ENCODE data around the gene EDN2.

Gene EDN2

GRCh38 chr1:41518471-41518870 lies 34.0 kb upstream of the EDN2 start:
- DNase-seq (ENCODE audit: low read depth in 2 of 3, low spot score in 2 of 3): no peak

DNA sequence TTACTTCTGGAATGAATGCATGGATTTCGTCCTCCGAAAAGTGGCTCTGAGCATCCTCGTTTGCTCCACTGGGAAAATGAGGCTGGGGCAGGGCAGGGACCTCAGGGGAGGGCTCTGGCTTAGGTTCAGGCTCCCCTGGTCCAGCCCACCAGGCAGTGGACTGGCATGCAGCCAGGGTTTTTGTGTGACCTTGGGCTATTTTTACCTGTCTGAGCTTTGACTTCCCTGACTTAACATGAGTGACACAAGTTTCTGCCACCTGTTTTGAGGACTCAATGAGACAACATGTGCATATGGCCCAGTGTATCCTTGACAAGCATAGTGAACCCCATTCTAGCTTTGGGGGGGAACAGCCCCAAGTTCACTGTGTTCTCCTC lies 32.6 kb upstream of the EDN2 start:
- DNase-seq (ENCODE audit: low read depth in 2 of 3, low spot score in 2 of 3): no peak

DNA sequence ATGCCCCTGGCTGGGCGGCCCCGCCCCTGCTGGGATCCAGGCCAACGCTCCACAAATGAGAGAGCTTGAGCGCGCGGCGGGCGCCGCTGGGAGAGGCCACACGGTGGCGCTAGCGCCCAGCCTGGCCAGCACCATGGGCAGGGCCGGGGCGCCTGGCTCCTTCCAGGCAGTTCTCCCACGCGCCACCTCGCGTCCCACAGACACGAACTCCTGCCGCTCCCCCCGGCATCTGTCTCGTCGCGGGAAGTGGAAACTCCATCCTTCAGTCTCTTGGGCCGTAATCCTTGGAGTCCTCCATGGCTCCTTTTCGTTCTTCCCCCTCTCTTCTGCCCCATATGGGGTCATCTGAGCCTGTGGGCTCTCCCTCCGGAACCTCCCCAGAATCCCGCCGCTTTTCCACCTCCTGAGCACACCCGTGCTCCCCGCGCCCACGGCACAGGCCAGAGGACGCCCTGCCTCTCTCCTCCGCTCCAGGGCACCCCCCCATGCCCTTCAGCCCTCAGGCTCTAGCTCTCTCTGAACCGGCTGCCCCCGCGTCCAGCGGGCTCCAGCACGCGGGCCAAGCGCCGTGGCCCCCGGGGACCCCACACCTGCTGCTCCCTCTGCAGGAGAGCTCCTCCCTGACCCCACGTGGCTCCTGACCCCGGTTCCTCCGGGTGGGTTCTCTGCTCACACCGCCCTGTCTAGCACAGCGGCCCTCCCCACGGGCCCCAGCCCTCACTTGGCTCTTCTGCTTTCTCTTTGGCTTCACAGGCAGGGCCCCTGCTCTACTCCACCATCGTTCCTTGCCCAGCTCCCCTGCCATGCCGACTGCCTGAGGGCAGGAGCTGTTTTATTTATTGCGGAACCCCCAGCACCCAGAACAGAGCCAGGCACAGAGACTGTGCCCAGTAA lies 31.9 kb upstream of the EDN2 start:
- peak; percentile 43 to 56 (median 47) for DNase-seq (ENCODE audit: low read depth in 2 of 3, low spot score in 2 of 3)

DNA sequence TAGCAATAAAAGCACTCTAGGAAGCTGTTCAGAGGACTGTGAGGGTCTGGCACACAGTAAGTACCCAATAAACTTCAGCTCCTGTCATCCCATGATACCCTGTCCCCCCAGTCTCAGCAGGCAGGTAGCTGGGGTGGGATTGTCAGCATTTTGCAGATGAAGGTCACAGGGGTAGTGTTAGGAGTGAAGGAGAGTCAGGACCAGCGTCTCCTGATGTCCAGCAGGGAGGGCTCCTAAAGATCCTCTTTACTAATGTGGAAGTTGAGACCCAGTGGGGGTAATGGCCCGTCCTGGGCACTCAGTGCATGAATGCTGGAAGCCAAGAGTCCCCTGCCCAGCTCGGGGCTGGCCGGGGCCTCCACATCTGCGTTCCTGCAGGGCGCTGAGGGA lies 31.3 kb upstream of the EDN2 start:
- no peak for DNase-seq (ENCODE audit: low read depth in 2 of 3, low spot score in 2 of 3)

GRCh38 chr1:41515131-41515678 lies 30.7 kb upstream of the EDN2 start:
- no peak for DNase-seq (ENCODE audit: low read depth in 2 of 3, low spot score in 2 of 3)

GRCh38 chr1:41514381-41514780 lies 29.9 kb upstream of the EDN2 start:
- DNase-seq (ENCODE audit: low read depth in 2 of 3, low spot score in 2 of 3): no peak

DNA sequence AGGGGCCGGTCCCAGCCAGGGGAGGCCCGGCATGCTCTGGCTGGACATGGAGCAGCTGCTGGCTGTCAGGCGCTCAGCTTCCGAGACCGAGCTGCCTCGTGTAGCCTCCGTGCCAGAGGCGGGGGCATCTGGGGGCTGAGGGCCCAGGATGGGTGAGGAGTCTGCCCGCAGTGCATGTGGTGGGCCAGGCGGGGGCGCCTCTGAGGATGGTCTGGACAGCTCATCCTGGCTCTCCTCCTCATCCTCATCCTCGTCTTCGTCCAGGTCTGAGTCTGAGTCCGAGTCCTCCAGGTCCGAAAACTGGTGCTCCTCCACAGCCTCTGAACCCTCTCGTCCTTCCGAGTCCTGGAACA lies 28.9 kb upstream of the EDN2 start:
- no peak for DNase-seq (ENCODE audit: low read depth in 2 of 3, low spot score in 2 of 3)

DNA sequence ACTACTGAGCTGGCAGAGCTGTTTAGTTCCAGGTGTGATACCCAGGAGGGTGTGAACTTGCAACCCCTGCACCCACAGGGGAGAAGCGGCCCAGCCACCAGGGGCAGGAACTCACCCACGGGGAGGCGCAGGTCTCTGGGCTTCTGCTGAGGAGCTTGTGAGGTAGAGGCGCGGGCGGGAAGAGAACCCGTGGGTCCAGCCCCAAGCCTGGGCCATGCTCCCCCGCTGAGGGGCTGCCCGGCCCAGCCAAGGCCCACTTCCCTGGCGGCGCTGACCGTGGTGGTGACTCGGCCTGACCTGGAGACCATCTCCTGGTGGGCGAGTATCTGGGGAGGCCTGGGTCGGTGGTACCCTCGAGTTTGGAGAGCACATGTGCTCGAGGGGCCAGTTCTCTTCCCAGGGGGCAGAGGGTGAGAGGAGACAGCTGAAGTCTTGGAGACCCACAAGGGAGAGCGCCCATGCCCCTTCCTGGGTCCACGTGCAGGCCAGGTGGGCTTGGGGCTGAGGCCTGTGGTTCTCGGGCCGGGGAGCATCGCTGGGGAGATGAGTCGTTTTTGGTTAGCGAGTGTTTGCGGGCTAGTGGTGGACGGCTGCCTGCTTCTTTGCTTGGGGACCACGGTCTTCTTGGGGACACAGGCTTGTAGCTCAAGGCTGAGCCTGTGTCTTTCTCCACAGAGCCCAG lies 28.4 kb upstream of the EDN2 start:
- DNase-seq (ENCODE audit: low read depth in 2 of 3, low spot score in 2 of 3): no peak

DNA sequence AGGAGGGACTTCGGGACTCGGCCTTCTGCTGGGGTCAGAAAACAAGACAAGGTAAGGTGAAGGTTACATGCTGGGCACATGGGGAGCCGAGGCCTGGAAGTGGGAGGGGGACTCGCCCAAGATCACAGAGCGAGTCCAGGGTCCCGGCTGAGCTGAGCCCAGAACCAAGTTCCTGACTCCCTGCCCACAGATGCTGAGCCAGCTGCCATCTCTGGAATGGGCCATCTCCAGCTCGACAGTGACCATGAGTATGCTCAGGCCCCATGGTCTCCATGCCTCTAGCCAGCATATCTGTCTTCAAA lies 26.7 kb upstream of the EDN2 start:
- no peak for DNase-seq (ENCODE audit: low read depth in 2 of 3, low spot score in 2 of 3)

- no peak for DNase-seq (ENCODE audit: low read depth in 2 of 3, low spot score in 2 of 3)
Observed at GRCh38 chr1:41510531-41511238, 26.2 kb upstream of the EDN2 start.

DNA sequence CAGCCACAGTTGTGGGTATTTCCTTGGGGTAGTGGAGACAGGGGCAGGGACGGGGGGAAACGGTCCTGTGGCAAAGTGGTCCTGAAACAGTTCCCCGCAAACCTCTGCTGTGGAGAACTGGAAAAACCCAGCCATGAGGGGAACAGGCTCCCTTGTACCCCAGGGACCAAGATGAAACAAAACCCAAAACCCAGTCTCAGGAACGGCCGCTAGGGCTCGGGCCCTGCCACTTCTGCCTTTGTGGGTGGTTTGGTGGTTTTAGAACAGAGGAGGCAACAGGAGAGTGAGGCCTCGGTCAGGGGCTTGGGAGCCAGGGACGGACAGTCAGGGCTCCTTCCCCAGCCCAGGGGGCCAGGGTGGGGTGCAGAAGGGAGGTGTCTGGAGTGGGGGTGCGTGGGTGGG lies 24.8 kb upstream of the EDN2 start:
- no peak for DNase-seq (ENCODE audit: low read depth in 2 of 3, low spot score in 2 of 3)

DNA sequence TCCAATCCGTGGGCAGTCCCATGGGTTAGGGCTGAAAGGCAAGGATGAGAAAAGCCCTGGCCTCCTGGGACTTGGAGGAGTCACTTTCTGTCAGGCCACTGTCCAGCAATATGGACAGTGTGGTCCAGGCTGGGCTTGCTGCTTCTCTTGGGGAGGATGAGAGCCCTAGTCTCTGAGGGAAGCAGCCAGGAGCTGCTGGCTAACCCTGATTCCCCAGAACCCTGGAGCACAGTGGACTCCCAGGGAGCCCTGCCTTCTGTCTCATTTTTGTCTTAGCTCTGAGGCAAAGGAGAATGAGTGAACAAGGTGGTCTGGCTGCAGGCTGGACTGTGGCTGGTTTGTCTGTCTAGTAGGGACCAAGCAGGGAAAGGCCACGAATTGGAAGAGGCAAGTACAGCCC lies 23.8 kb upstream of the EDN2 start:
- DNase-seq (ENCODE audit: low read depth in 2 of 3, low spot score in 2 of 3): no peak

DNA sequence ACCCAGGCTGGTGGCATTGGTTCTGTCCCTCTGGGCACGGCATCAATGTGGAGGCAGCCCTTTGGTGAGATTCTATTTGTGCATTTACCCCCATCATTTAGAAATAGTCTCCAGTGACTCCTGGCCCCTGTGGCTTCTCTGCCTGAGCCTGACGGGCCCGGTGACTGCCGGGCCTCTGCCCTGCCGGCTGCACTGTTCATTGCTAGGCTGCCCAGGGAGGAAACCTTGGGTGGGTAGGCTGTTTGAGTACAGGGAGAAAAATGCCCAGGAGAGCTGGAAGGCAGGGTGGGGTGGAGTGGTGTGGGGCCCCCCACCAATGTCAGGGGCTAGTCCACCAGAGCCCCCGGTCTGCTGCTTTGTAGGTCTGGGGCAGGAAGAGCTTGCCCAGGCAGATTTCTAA lies 23.4 kb upstream of the EDN2 start:
- DNase-seq (ENCODE audit: low read depth in 2 of 3, low spot score in 2 of 3): no peak

- DNase-seq (ENCODE audit: low read depth in 2 of 3, low spot score in 2 of 3): no peak
Observed at GRCh38 chr1:41507110-41507720, 22.7 kb upstream of the EDN2 start.

GRCh38 chr1:41504114-41505035 lies 19.9 kb upstream of the EDN2 start:
- DNase-seq (ENCODE audit: low read depth in 2 of 3, low spot score in 2 of 3): no peak

DNA sequence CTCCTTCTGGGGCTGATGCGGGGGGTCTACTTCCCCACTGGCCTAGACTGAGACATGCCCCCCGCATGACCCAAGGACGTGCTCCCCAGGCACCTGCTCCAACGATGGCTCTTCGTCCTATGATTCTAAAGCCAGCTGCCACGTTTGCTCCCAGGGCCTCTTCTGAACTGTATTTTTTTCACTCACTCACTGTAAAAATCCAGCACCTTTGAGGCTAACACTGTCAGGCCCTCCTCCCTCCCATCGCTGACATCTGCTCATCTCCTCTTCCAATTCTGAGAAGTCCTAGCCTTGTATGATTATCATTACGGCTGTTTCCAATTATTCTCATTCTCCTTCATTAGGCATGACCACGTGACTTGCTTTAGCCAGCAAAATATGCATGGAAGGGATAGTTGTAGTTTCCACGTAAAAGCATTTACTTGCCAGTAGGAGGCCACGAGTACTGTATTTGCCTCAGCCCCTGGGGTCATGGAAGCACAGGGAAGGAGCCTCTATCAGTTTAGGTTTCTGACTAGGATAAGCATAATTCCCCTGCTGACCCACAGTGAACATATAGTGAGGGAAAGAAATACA lies 19.1 kb upstream of the EDN2 start:
- no peak for DNase-seq (ENCODE audit: low read depth in 2 of 3, low spot score in 2 of 3)

DNA sequence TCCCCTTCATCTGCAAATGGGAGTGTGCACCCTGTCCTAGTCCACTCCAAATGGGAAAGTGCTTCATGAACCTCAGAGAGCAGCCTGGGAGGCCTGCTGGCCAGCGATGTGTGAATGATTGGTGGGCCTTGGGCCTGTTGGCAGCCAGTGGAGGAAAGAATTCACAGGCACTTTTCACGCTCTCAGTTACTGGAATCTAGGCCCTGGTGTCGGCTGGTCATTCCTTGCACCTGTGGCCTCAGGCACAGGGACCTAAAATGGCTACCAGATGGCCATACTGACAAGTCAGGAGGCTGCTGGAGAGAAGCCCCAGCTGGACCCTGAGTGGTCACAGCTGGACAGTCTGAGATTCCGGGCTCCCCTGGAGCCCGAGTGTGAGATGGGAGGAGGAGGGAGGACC lies 18.4 kb upstream of the EDN2 start:
- DNase-seq (ENCODE audit: low read depth in 2 of 3, low spot score in 2 of 3): no peak

DNA sequence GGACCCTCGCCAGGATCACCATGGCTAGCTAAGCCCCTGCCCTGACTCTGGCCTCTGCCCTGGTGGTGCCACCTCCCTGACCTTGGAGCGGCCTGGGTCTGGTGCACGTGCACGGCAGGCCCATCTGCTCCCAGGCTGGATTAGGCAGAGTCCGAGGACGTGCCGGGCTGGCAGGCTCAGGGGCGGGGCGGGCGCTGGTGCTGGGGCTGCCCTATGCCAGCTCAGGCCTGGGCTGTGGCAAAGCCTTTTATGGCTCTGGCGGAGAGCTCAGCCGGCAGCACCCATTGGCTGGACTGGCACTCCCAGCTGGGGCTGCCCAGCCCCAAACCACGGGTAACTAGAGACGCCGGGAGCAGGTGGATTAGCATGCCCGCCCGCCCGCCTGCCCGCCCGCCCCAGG lies 17.1 kb upstream of the EDN2 start:
- no peak for DNase-seq (ENCODE audit: low read depth in 2 of 3, low spot score in 2 of 3)

- DNase-seq (ENCODE audit: low read depth in 2 of 3, low spot score in 2 of 3): no peak
Observed at GRCh38 chr1:41500781-41501518, 16.5 kb upstream of the EDN2 start.

- DNase-seq (ENCODE audit: low read depth in 2 of 3, low spot score in 2 of 3): no peak
Observed at GRCh38 chr1:41500378-41500777, 15.9 kb upstream of the EDN2 start.
